MM.1S (cell line): ENCODE measurements around the gene KRT6C.

Experiments
- EZH2 ChIP-seq: fragments of 300-600 bp; sonication (generic); optimal IDR thresholded peaks from 2 replicates; pipeline ENCODE3; 2017; ENCODE audit warnings: low read depth, mild to moderate bottlenecking, antibody characterized with exemption, low read length, mixed read lengths
- TF ChIP-seq, protein P1 (sequence below): fragments of 300-600 bp; sonication (generic); IDR thresholded peaks from 2 replicates; pipeline ENCODE4 v1.5.1; 2016; ENCODE audit warnings: antibody characterized with exemption, low read length, mixed read lengths

- TF ChIP-seq, protein P1, sequence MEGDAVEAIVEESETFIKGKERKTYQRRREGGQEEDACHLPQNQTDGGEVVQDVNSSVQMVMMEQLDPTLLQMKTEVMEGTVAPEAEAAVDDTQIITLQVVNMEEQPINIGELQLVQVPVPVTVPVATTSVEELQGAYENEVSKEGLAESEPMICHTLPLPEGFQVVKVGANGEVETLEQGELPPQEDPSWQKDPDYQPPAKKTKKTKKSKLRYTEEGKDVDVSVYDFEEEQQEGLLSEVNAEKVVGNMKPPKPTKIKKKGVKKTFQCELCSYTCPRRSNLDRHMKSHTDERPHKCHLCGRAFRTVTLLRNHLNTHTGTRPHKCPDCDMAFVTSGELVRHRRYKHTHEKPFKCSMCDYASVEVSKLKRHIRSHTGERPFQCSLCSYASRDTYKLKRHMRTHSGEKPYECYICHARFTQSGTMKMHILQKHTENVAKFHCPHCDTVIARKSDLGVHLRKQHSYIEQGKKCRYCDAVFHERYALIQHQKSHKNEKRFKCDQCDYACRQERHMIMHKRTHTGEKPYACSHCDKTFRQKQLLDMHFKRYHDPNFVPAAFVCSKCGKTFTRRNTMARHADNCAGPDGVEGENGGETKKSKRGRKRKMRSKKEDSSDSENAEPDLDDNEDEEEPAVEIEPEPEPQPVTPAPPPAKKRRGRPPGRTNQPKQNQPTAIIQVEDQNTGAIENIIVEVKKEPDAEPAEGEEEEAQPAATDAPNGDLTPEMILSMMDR: no peak
- no peak for TF ChIP-seq EZH2
Observed at GRCh38 chr12:52498946-52499345, 25.3 kb upstream of the KRT6C start.
